Effector memory CD4-positive, alpha-beta T cell (primary cell): ENCODE measurements around the gene SNAPIN.

Experiments
- DNase-seq, 3 donors: peaks; one replicate each; pipeline ENCODE4 v3.0.0-alpha.2; 2020
- H3K27ac ChIP-seq: 2 replicates; pipeline ENCODE4 v1.7.0; 2013; ENCODE audit warnings: mild to moderate bottlenecking, low read length, moderate library complexity; ENCODE audit not compliant: insufficient read depth, poor library complexity, severe bottlenecking
- H3K27me3 ChIP-seq: replicated peaks from 2 replicates; pipeline ENCODE4 v1.7.0; 2013; ENCODE audit warnings: mild to moderate bottlenecking, low read length; ENCODE audit not compliant: insufficient read depth, control insufficient read depth, poor library complexity, severe bottlenecking
- H3K36me3 ChIP-seq: 2 replicates; pipeline ENCODE4 v1.7.0; 2013; ENCODE audit warnings: mild to moderate bottlenecking, low read length, moderate library complexity; ENCODE audit not compliant: control insufficient read depth, insufficient read depth
- H3K4me1 ChIP-seq: 2 replicates; pipeline ENCODE4 v1.7.0; 2013; ENCODE audit warnings: low read length, mild to moderate bottlenecking; ENCODE audit not compliant: control insufficient read depth, insufficient read depth, poor library complexity, severe bottlenecking
- H3K4me3 ChIP-seq: 2 replicates; pipeline ENCODE4 v1.7.0; 2013; ENCODE audit warnings: low read length, low read depth, mild to moderate bottlenecking; ENCODE audit not compliant: insufficient read depth, poor library complexity, severe bottlenecking
- H3K9me3 ChIP-seq: 2 replicates; pipeline ENCODE4 v1.7.0; 2013; ENCODE audit warnings: mild to moderate bottlenecking, low read length, moderate library complexity; ENCODE audit not compliant: control insufficient read depth
- total RNA-seq, 3 donors: gene quantifications; one replicate each; lab custom pipeline; 2026; lab: John Stamatoyannopoulos, UW

SNAPIN gene
- total RNA-seq, result 8.1 to 10.5 (median 9.4) reads per million in 3 donors

- DNase-seq, result peak; percentile 70 to 81 (median 81)
These were observed at the start of gene SNAPIN for GRCh38 chr1:153658400-153659174. Gene SNAPIN (plus strand): TSS chr1:153658703. CDS start chr1:153658744, 41 bp downstream.

GRCh38 chr1:153608742-153609584 is 49.5 kb upstream of the SNAPIN start:
- DNase-seq, result no peak
- H3K4me3 ChIP-seq, result no peak overlapping the region

More at GRCh38 chr1:153658400-153659174, at the start of gene SNAPIN:
- Histone ChIP-seq H3K4me3 (peak within 1 kb of the TSS; percentile 93), H3K4me1 (peaks cover 11% of the 10 kb centered on the region), H3K9me3 (no peaks in the 10 kb centered on the region), H3K36me3 (peaks cover 26% of the 10 kb centered on the region), H3K27me3 (no peaks in the 10 kb centered on the region), H3K27ac (peak within 1 kb of the TSS; percentile 87)

GRCh38 chr1:153609585-153609907 is 49.0 kb upstream of the SNAPIN start:
- H3K36me3 ChIP-seq, result no peaks in the 10 kb centered on the region
- H3K4me1 ChIP-seq, result no peaks in the 10 kb centered on the region
- DNase-seq, result no peak
- H3K27me3 ChIP-seq, result no peaks in the 10 kb centered on the region
- H3K27ac ChIP-seq, result no peak overlapping the region
- H3K4me3 ChIP-seq, result no peak overlapping the region
- no peaks in the 10 kb centered on the region for H3K9me3 ChIP-seq

More at GRCh38 chr1:153608742-153609584, 49.5 kb upstream of the SNAPIN start:
- H3K27me3 ChIP-seq, result no peaks in the 10 kb centered on the region
- no peaks in the 10 kb centered on the region for H3K36me3 ChIP-seq
- no peak overlapping the region for H3K27ac ChIP-seq
- no peaks in the 10 kb centered on the region for H3K4me1 ChIP-seq
- no peaks in the 10 kb centered on the region for H3K9me3 ChIP-seq

GRCh38 chr1:153610334-153610733 is 48.2 kb upstream of the SNAPIN start:
- H3K4me3 ChIP-seq, result no peak overlapping the region
- no peak for DNase-seq
- no peaks in the 10 kb centered on the region for H3K36me3 ChIP-seq
- H3K9me3 ChIP-seq, result no peaks in the 10 kb centered on the region
- H3K4me1 ChIP-seq, result no peaks in the 10 kb centered on the region
- H3K27ac ChIP-seq, result no peak overlapping the region
- H3K27me3 ChIP-seq, result no peaks in the 10 kb centered on the region

- H3K4me3 ChIP-seq, result no peak overlapping the region
- DNase-seq, result no peak
- no peaks in the 10 kb centered on the region for H3K4me1 ChIP-seq
- H3K9me3 ChIP-seq, result no peaks in the 10 kb centered on the region
- H3K36me3 ChIP-seq, result no peaks in the 10 kb centered on the region
- H3K27me3 ChIP-seq, result no peaks in the 10 kb centered on the region
- H3K27ac ChIP-seq, result no peak overlapping the region
These were observed 47.6 kb upstream of the SNAPIN start for GRCh38 chr1:153610811-153611301.

GRCh38 chr1:153611356-153611755 is 47.1 kb upstream of the SNAPIN start:
- Histone ChIP-seq H3K27me3 (no peaks in the 10 kb centered on the region), H3K4me1 (no peaks in the 10 kb centered on the region), H3K4me3 (no peak overlapping the region), H3K36me3 (no peaks in the 10 kb centered on the region), H3K27ac (no peak overlapping the region), H3K9me3 (no peaks in the 10 kb centered on the region)
- no peak for DNase-seq

- Histone ChIP-seq H3K4me1 (no peaks in the 10 kb centered on the region), H3K27me3 (no peaks in the 10 kb centered on the region), H3K27ac (no peak overlapping the region), H3K4me3 (no peak overlapping the region), H3K9me3 (no peaks in the 10 kb centered on the region), H3K36me3 (no peaks in the 10 kb centered on the region)
- no peak for DNase-seq
These were observed 46.3 kb upstream of the SNAPIN start for GRCh38 chr1:153612111-153612754.

- Histone ChIP-seq H3K9me3 (no peaks in the 10 kb centered on the region), H3K27me3 (no peaks in the 10 kb centered on the region), H3K27ac (no peak within 1 kb of the TSS), H3K36me3 (no peaks in the 10 kb centered on the region), H3K4me3 (no peak within 1 kb of the TSS), H3K4me1 (no peaks in the 10 kb centered on the region)
- DNase-seq, result no peak
These were observed 45.7 kb upstream of the SNAPIN start, which contains the start of gene S100A16 for GRCh38 chr1:153612755-153613331. Gene S100A16 (minus strand): TSS chr1:153613137. CDS start chr1:153608151, 4,986 bp downstream.

GRCh38 chr1:153613406-153613805 is 45.1 kb upstream of the SNAPIN start:
- no peaks in the 10 kb centered on the region for H3K4me1 ChIP-seq
- H3K4me3 ChIP-seq, result no peak overlapping the region

More at GRCh38 chr1:153613406-153613805, 45.1 kb upstream of the SNAPIN start:
- no peak overlapping the region for H3K27ac ChIP-seq
- DNase-seq, result no peak
- H3K36me3 ChIP-seq, result no peaks in the 10 kb centered on the region
- no peaks in the 10 kb centered on the region for H3K9me3 ChIP-seq
- H3K27me3 ChIP-seq, result no peaks in the 10 kb centered on the region
